HepG2 (cell line): ENCODE results near the gene TTC31. TPM values are rescaled to one million over a fixed set of nuclear protein-coding genes. Genes with fewer than 3 reads are reported as not detected.

Experiments used
- ATF7-NPFF ChIP-seq: sonication (generic); formaldehyde crosslinking; IDR thresholded peaks from 2 replicates; pipeline ENCODE4 v1.8.1; 2023; ENCODE audit warnings: mild to moderate bottlenecking, low read depth, missing genetic modification reagents, moderate library complexity
- CBX5 ChIP-seq: sonication (generic); formaldehyde crosslinking; IDR thresholded peaks from 2 replicates; pipeline ENCODE4 v1.4.0; 2020; ENCODE audit warnings: missing genetic modification reagents, borderline replicate concordance
- EZH2 ChIP-seq: conservative IDR thresholded peaks from 2 replicates; pipeline ENCODE4 v1.6.1; 2012; ENCODE audit warnings: mild to moderate bottlenecking, low read depth, low read length, moderate library complexity
- FOXA1 ChIP-seq, 2 experiments: fragments of 450-650 bp in 1 of 2; sonication (generic) in 1 of 2; formaldehyde crosslinking in 1 of 2; IDR thresholded peaks; 2 replicates each; pipeline versions ENCODE4 v1.4.0 to v1.6.1; 2016 to 2020; ENCODE audit warnings: missing genetic modification reagents in 1 of 2
- HMG20B ChIP-seq: conservative IDR thresholded peaks from 2 replicates; pipeline ENCODE4 v1.6.1; 2016; ENCODE audit warnings: missing genetic modification reagents, missing compliant biosample characterization
- HOXA9 ChIP-seq: sonication (generic); formaldehyde crosslinking; IDR thresholded peaks from 2 replicates; pipeline ENCODE4 v1.8.1; 2022; ENCODE audit warnings: missing genetic modification reagents, mild to moderate bottlenecking, moderate library complexity, borderline replicate concordance
- KDM2A ChIP-seq: sonication (generic); formaldehyde crosslinking; IDR thresholded peaks from 2 replicates; pipeline ENCODE4 v1.4.0; 2020; ENCODE audit warnings: low read depth, missing genetic modification reagents, borderline replicate concordance
- MEIS1 ChIP-seq: sonication (generic); formaldehyde crosslinking; IDR thresholded peaks from 2 replicates; pipeline ENCODE4 v1.9.0; 2021; ENCODE audit warnings: mild to moderate bottlenecking, missing genetic modification reagents, moderate library complexity, borderline replicate concordance
- NCOA2 ChIP-seq: sonication (generic); formaldehyde crosslinking; IDR thresholded peaks from 2 replicates; pipeline ENCODE4 v1.8.0; 2022; ENCODE audit warnings: inconsistent platforms
- NR2F6 ChIP-seq, 2 experiments: IDR thresholded peaks; 2 replicates each; pipeline ENCODE4 v1.6.1; 2016; ENCODE audit warnings: antibody characterized with exemption in 1 of 2, mild to moderate bottlenecking in 1 of 2
- POLR2AphosphoS2 ChIP-seq: IDR thresholded peaks from 2 replicates; pipeline ENCODE4 v1.6.1; 2011; ENCODE audit warnings: low read depth, low read length, improper control_type of control experiment
- SKI ChIP-seq: fragments of 450-650 bp; IDR thresholded peaks from one replicate; pipeline ENCODE4 v1.6.1; 2018; ENCODE audit warnings: mild to moderate bottlenecking; ENCODE audit not compliant: partially characterized antibody
- SRSF4 ChIP-seq: fragments of 200-400 bp; formaldehyde crosslinking; IDR thresholded peaks from one replicate; pipeline ENCODE4 v1.6.1; 2018; ENCODE audit warnings: mild to moderate bottlenecking, low read depth, low read length, moderate library complexity; ENCODE audit not compliant: poor library complexity, severe bottlenecking
- ZNF256 ChIP-seq: sonication (generic); formaldehyde crosslinking; conservative IDR thresholded peaks from 2 replicates; pipeline ENCODE4 v1.4.0; 2020; ENCODE audit warnings: missing genetic modification reagents
- ZNF496 ChIP-seq: sonication (generic); formaldehyde crosslinking; IDR thresholded peaks from 2 replicates; pipeline ENCODE4 v1.8.1; 2023; ENCODE audit warnings: mild to moderate bottlenecking, moderate library complexity, missing genetic modification reagents; ENCODE audit not compliant: insufficient replicate concordance
- ZNF616 ChIP-seq: sonication (generic); formaldehyde crosslinking; IDR thresholded peaks from 2 replicates; pipeline ENCODE4 v1.5.0; 2020; ENCODE audit warnings: low read depth, mild to moderate bottlenecking, missing genetic modification reagents
- ZNF720 ChIP-seq: sonication (generic); formaldehyde crosslinking; IDR thresholded peaks from 2 replicates; pipeline ENCODE4 v1.4.0; 2020; ENCODE audit warnings: missing genetic modification reagents
- polyA plus RNA-seq, 8 experiments: library from polyadenylated mRNA; depleted of rRNA in 3 of 8; stranded (reverse) in 7 of 8; unstranded in 1 of 8; fragments of >200 nt; fragmentation: Illumina TruSeq in 4 of 8; extraction: Trizol in 4 of 8; gene quantifications; 2 replicates each; pipeline versions ENCODE4 v1.2.1 to v1.2.3, GENCODE V29; 2011 to 2016; ENCODE audit warnings: low read depth in 4 of 8, missing spikeins in 1 of 8, mixed read lengths in 1 of 8; ENCODE audit not compliant: insufficient read depth in 1 of 8
- total RNA-seq, 5 experiments: library from RNA; depleted of rRNA; stranded (reverse); fragments of >200 nt; fragmentation: Illumina TruSeq; extraction: Trizol; gene quantifications; 2 replicates each; pipeline ENCODE4 v1.2.3, GENCODE V29; 2016; ENCODE audit warnings: low read depth in 1 of 5
- TF ChIP-seq, protein P1 (sequence below), 2 experiments: sonication (generic) in 1 of 2; formaldehyde crosslinking in 1 of 2; IDR thresholded peaks; 2 replicates each; pipeline versions ENCODE4 v1.6.1 to v1.9.0; 2014 to 2022; ENCODE audit warnings: antibody characterized with exemption in 1 of 2, borderline replicate concordance in 1 of 2, inconsistent platforms in 1 of 2, low read depth in 1 of 2, missing genetic modification reagents in 1 of 2
- TF ChIP-seq, protein P2 (sequence below): sonication (generic); formaldehyde crosslinking; IDR thresholded peaks from 2 replicates; pipeline ENCODE4 v1.5.1; 2020; ENCODE audit warnings: mild to moderate bottlenecking, missing genetic modification reagents, moderate library complexity

The TTC31 gene
- total and polyA plus RNA-seq, 2 of the 13 experiments (the other 11 are each of a cell fraction or from before 2014, with no cell fraction given), result 28.3 to 39.5 TPM

- no peak; the same call in 1 of the 2 replicates for TF ChIP-seq HMG20B (CRISPR knock-in tag)
- no peak for TF ChIP-seq EZH2
- TF ChIP-seq NCOA2 (CRISPR knock-in tag), result no peak
- TF ChIP-seq KDM2A (CRISPR knock-in tag), result peak; percentile 74; the same call in 1 of the 2 replicates
- TF ChIP-seq POLR2AphosphoS2, result no peak
- no peak for TF ChIP-seq SRSF4
- TF ChIP-seq SKI, result peak; percentile 8
- TF ChIP-seq NR2F6 (IDR thresholded peaks at IDR 0.05), result no peak
- no peak for TF ChIP-seq NR2F6 (CRISPR knock-in tag; IDR thresholded peaks at IDR 0.05)
- TF ChIP-seq CBX5 (CRISPR knock-in tag), result peak; percentile 46; the same call in 1 of the 2 replicates
- TF ChIP-seq, protein P1, sequence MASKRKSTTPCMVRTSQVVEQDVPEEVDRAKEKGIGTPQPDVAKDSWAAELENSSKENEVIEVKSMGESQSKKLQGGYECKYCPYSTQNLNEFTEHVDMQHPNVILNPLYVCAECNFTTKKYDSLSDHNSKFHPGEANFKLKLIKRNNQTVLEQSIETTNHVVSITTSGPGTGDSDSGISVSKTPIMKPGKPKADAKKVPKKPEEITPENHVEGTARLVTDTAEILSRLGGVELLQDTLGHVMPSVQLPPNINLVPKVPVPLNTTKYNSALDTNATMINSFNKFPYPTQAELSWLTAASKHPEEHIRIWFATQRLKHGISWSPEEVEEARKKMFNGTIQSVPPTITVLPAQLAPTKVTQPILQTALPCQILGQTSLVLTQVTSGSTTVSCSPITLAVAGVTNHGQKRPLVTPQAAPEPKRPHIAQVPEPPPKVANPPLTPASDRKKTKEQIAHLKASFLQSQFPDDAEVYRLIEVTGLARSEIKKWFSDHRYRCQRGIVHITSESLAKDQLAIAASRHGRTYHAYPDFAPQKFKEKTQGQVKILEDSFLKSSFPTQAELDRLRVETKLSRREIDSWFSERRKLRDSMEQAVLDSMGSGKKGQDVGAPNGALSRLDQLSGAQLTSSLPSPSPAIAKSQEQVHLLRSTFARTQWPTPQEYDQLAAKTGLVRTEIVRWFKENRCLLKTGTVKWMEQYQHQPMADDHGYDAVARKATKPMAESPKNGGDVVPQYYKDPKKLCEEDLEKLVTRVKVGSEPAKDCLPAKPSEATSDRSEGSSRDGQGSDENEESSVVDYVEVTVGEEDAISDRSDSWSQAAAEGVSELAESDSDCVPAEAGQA (IDR thresholded peaks at IDR 0.05; ENCODE audit: low read depth), result no peak; the same call in 1 of the 2 replicates
- TF ChIP-seq, protein P1 (CRISPR knock-in tag; IDR thresholded peaks at IDR 0.05; ENCODE audit: borderline replicate concordance), result peak; percentile 61; the same call in 1 of the 2 replicates
- no peak for TF ChIP-seq ZNF256
- TF ChIP-seq ATF7-NPFF (CRISPR knock-in tag), result no peak; the same call in none of the 2 replicates
- TF ChIP-seq ZNF616 (CRISPR knock-in tag), result no peak
- peak; percentile 21; the same call in 1 of the 2 replicates for TF ChIP-seq ZNF720 (CRISPR knock-in tag)
- no peak for TF ChIP-seq ZNF496 (CRISPR knock-in tag)
- no peak for TF ChIP-seq FOXA1 (IDR thresholded peaks at IDR 0.05)
- TF ChIP-seq FOXA1 (CRISPR knock-in tag; IDR thresholded peaks at IDR 0.05), result peak; percentile 37; the same call in 1 of the 2 replicates
- peak; percentile 82; the same call in 1 of the 2 replicates for TF ChIP-seq MEIS1 (CRISPR knock-in tag)
- TF ChIP-seq, protein P2, sequence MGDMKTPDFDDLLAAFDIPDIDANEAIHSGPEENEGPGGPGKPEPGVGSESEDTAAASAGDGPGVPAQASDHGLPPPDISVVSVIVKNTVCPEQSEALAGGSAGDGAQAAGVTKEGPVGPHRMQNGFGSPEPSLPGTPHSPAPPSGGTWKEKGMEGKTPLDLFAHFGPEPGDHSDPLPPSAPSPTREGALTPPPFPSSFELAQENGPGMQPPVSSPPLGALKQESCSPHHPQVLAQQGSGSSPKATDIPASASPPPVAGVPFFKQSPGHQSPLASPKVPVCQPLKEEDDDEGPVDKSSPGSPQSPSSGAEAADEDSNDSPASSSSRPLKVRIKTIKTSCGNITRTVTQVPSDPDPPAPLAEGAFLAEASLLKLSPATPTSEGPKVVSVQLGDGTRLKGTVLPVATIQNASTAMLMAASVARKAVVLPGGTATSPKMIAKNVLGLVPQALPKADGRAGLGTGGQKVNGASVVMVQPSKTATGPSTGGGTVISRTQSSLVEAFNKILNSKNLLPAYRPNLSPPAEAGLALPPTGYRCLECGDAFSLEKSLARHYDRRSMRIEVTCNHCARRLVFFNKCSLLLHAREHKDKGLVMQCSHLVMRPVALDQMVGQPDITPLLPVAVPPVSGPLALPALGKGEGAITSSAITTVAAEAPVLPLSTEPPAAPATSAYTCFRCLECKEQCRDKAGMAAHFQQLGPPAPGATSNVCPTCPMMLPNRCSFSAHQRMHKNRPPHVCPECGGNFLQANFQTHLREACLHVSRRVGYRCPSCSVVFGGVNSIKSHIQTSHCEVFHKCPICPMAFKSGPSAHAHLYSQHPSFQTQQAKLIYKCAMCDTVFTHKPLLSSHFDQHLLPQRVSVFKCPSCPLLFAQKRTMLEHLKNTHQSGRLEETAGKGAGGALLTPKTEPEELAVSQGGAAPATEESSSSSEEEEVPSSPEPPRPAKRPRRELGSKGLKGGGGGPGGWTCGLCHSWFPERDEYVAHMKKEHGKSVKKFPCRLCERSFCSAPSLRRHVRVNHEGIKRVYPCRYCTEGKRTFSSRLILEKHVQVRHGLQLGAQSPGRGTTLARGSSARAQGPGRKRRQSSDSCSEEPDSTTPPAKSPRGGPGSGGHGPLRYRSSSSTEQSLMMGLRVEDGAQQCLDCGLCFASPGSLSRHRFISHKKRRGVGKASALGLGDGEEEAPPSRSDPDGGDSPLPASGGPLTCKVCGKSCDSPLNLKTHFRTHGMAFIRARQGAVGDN (CRISPR knock-in tag), result peak; percentile 88
- TF ChIP-seq HOXA9 (CRISPR knock-in tag), result no peak
Measured at GRCh38 chr2:74457549-74458131, 25.2 kb upstream of the TTC31 start (continued).
